ENCODE measurements around the gene C10orf53.
"Not testable (repeated sequence)": the region's sequence is repeated elsewhere in the genome, so short reads cannot be mapped to it uniquely, and the experiment has no call there.

Gene C10orf53

DNA sequence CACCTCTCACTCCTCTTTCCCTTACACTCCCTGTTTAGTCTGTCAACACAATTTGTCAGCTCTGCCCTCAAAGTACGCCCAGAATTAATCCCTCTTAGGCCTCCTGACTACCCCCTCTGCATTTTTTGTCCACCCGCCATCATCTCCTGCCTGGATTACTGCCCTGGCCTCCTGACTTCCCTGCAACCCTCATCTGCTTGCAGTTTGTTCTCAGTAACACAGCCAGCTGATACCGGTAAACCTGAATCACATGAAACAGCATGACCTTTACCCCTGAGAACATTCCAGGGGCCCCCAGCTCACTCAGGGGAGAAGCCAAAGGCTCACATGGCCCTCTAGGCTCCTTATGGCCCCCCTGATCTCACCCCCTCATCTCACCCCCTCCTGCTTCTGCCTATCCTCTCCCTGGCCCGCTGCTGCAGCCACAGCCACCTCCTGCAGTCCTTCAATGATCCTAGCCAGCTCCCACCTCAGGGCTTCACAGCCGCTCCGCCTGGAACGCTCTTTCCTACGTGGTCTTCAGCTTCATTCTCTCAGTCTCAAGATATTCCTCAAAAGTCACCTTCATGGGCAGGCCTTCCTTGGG lies 8.9 kb downstream of the C10orf53 start:
- no peak for DNase-seq (ENCODE audit: low read depth)

DNA sequence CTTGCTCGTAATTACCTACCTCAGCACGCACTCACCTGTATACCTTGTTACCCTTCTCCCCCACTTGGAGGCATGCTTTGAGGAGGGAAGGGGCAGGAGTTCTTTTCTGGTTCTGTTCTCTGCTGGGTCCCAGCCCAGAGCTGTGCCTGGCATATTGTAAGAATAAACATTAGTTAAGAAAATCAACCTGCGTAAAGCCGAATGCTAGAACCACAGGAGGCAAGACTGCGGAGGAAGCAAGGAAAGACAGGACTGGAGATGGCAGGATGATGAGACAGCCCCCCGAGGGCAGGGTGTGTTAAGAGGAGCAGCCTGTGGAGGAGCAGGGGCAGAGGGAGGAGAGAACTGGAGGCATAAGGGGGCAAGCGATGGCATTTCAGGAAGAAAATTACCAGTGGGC lies 9.5 kb downstream of the C10orf53 start:
- DNase-seq (ENCODE audit: low read depth): no peak

DNA sequence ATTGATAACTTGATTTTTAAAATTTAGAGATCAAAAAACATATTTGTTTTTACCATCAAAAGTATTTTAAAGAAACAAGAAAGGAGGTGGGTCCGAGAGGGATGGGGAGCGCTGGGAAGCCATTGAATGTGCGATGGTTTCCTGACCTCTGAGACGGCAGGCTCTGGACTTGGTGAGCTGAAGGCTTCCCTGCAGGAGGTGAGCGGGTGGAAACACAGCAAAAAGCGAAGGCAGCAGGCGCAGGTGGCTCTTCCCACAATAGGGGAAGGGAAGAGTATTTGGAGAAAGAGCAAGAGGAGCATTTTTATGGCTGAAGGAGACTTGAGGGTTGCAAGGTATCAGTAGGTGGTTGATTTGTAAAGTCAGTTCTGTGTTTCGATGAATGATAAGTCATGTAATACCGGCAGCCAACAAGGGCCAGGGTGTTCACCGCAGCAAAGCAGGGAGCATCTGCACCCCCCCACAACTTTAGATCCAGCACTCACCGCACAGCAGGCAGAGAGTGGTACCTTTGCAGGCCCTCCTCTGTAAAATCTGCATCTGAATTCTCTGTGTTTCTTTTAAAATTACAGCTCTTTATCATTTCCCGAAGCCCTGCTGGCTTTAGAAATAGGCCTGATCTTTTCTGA lies 10.5 kb downstream of the C10orf53 start:
- no peak for DNase-seq (ENCODE audit: low read depth)

GRCh38 chr10:49690698-49691356 lies 11.4 kb downstream of the C10orf53 start:
- DNase-seq (ENCODE audit: low read depth): no peak

DNA sequence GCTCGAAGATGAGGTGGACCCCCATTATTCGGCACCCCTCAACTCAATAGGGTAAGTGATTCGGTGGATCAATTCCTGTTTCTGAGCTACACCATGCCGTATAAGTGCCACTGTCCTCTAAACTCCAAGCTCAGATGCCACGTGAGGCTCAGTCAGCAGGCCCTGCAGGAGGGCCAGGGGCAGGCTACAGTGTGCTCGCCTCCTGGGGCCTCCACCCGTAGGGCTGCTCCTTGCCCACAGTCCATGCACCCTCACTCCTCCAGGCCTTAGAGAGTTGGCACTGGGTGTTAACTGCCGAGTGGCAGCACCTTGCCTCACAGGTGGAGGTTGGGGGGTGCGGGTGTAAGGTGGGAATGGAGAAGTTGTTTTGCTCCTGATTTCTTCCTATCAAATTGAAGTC lies 12.1 kb downstream of the C10orf53 start:
- no peak for DNase-seq (ENCODE audit: low read depth)

DNA sequence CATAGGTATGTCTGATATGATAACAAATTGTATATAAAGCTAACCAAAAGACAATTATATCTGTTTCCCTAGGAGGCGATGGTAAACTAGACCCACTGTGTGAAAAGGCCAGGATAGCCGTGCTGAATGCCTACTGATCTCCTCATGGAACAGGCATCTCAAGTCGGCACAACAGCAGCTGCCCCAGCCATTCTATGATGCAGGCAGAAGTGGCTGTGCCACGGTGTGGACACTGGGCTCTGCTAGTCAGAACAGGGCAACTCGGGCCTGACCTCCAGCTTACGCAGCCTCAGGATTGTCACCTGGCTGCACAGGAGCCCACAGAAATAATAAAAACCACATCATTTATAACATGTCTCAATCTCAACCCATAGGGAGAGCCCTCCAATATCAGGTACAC lies 15.0 kb downstream of the C10orf53 start:
- DNase-seq (ENCODE audit: low read depth): no peak

DNA sequence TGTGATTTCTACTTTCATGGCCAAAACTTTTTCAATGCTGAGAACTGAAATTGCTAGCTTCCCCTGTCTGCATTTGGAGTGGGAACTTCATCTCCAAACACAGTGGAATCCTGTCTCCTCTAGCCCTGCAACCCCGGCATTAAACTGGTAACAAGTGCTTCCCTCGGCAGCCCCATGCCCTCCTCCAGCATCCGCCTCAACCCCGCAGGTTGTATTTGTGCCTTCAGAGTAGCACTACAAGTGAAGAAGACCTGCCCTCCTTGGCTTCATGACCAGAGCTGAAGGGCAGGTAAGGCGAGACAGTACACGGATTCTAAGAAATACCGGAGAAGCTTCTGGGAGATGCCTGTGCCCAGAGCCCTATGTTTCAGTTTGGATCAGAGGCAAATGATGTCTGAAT lies 16.9 kb downstream of the C10orf53 start:
- no peak for DNase-seq (ENCODE audit: low read depth)

DNA sequence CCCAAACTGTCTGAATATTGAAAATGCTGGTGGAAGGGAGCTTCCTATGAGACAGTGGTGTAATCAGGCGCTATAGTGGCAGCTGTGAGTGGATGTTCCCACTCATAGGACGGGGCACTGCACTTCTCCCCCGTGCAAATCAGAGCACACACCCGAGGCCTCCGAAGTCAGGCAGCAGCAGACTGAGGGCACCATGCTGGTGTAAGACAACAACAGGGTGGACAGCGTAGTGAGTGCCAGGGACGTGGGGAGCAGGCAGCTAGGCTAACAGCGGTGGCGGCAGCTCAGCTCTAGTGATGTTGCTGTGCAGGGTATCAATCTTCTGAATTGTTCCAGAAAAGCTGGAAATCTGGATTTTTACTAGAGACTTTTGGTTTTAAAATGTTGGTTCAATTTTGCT lies 19.2 kb downstream of the C10orf53 start:
- DNase-seq (ENCODE audit: low read depth): no peak

DNA sequence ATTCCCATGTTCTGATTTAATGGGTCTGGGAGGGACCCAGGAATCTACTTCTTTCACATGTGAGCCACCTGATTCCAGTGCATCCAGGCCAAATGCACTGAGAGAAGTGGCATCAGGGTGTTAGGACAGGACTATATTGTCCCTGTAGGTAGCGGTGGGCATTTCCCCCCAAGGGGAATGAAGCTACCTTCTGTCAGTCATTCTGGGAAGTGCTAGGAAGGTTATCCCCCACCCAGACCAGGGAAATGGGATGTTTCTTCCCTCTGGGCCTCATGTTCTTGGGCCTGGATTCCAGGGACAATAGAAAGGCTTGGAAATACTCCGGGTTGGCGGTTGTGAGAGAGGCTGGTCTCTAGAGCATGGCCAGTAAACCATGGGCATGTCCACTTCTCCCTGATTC lies 20.8 kb downstream of the C10orf53 start:
- DNase-seq (ENCODE audit: low read depth): no peak

- DNase-seq (ENCODE audit: low read depth): no peak
Observed at GRCh38 chr10:49700997-49701396, 21.5 kb downstream of the C10orf53 start.

GRCh38 chr10:49707585-49707984 lies 28.1 kb downstream of the C10orf53 start:
- no peak for DNase-seq (ENCODE audit: low read depth)

GRCh38 chr10:49709934-49710333 lies 30.5 kb downstream of the C10orf53 start:
- no peak for DNase-seq (ENCODE audit: low read depth)

DNA sequence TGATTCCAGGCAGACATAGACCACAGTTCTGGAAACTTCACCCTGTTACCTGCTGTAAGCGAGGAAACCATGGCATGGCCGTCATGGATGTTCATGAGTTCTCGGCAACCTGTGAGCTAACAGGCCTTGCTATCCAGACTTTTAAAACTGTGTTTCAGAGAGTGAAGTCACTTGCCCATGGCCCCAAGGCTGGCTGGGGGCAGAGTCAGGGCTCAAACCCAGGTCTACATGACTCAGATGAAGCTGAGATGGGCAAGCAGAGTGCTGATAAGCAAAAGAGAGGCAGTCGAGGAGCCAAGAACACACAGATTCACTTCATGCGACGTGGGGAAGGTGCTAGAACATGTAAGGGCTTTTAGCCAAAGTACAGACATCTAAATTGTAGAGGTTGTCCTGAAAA lies 31.5 kb downstream of the C10orf53 start:
- DNase-seq (ENCODE audit: low read depth): no peak

DNA sequence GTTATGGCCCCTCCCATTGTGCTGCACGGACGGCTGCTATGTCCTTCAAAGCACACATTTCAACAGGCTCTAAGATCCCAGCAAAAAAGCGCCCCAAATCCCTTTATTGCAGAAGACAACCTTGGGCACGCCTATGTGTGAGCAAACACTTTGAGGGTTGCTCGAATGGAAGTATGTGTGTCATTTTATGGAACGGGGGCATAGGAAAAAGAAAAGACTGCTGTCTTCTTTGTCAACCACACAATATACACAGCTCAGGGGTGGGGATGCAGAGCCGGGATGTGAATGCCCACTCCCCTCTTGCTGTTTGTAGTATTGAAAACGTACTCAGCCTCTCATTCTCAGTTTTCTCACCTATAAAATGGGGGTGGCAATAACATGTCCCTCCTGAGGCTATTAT lies 32.0 kb downstream of the C10orf53 start:
- DNase-seq (ENCODE audit: low read depth): no peak

- DNase-seq (ENCODE audit: low read depth): no peak
Observed at GRCh38 chr10:49713266-49713665, 33.8 kb downstream of the C10orf53 start.

- not testable (repeated sequence) for DNase-seq (ENCODE audit: low read depth)
Observed at GRCh38 chr10:49715157-49715556, 35.7 kb downstream of the C10orf53 start.

DNA sequence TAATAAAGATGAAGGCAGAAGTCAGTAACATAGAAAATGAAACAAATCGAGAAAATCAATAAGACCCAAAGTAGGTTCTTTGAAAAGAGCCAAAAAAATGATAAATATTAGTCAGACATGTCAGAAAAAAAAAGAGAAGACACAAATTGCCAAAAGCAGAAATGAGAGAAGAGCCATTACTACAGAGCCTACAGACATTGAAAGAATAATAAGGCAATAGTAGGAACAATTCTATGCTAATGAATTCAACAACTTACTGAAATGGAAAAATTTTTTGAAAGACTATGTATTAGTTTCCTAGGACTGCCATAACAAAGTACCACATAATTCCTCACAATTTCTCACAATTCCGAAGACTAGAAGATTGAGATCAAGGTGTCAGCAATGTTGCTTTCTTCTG lies 47.1 kb downstream of the C10orf53 start:
- DNase-seq (ENCODE audit: low read depth): no peak

GRCh38 chr10:49733866-49734265 lies 54.4 kb downstream of the C10orf53 start:
- no peak for DNase-seq (ENCODE audit: low read depth)

GRCh38 chr10:49734676-49735075 lies 55.2 kb downstream of the C10orf53 start:
- no peak for DNase-seq (ENCODE audit: low read depth)

- DNase-seq (ENCODE audit: low read depth): no peak
Observed at GRCh38 chr10:49735161-49735560, 55.7 kb downstream of the C10orf53 start.

GRCh38 chr10:49735848-49736563 lies 56.6 kb downstream of the C10orf53 start:
- no peak for DNase-seq (ENCODE audit: low read depth)

DNA sequence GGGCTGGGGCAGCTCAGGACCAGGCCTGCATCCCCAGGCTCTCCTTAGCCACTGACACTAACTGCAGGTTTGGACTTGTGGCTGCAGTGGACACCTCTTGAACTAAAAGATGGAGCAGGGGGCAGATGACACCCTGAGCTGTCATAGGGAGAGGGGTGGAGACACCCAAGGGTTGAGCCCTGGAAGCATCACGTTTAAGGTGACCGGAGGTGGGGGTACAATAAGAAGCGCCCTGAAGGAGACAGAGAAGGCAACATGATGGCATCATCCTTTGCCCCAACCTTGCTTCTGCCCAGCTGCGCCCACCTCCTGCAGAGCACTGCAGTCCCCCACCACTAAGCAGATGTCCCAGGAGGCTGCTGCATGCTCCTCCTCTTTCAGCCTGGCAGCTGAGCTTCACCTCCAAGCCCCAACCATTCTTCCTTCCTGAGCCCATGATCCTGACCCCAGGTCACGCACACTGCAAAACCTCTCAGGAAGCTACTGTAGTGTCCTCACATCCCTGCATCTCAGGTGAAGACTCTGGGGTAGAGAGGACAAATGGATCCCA lies 57.2 kb downstream of the C10orf53 start:
- no peak for DNase-seq (ENCODE audit: low read depth)
